Kidney (tissue), 14 donors: ENCODE data around the gene NAP1L5. TPM values are rescaled to one million over a fixed set of nuclear protein-coding genes. Genes with fewer than 3 reads are reported as not detected.

Experiments used
- DNase-seq, 5 donors: peaks; one replicate each; pipeline ENCODE4 v3.0.0-alpha.2; 2013 to 2020
- FAIRE-seq: peaks from 2 replicates; lab custom pipeline; 2012; peaks lifted over from hg19 to GRCh38; lab: Jason Lieb, UNC
- H3K27ac ChIP-seq, 2 donors: one replicate each; pipeline ENCODE4 v1.7.0; 2013; ENCODE audit warnings: low read depth in 2 of 2, low read length in 2 of 2, inconsistent platforms in 1 of 2
- H3K27me3 ChIP-seq: one replicate; pipeline ENCODE4 v1.7.1; 2013; ENCODE audit warnings: low read length, inconsistent platforms; ENCODE audit not compliant: control insufficient read depth, insufficient read depth
- H3K36me3 ChIP-seq, 3 donors: one replicate each; pipeline versions ENCODE4 v1.7.0 to v1.7.1; 2013; ENCODE audit warnings: low read length in 3 of 3, control low read depth in 1 of 3, inconsistent platforms in 1 of 3; ENCODE audit not compliant: insufficient read depth in 3 of 3, control insufficient read depth in 2 of 3
- H3K4me1 ChIP-seq, 3 donors: one replicate each; pipeline versions ENCODE4 v1.7.0 to v1.7.1; 2013; ENCODE audit warnings: low read length in 3 of 3, inconsistent platforms in 1 of 3, low read depth in 1 of 3; ENCODE audit not compliant: control insufficient read depth in 2 of 3, insufficient read depth in 2 of 3
- H3K4me3 ChIP-seq, 3 donors: one replicate each; pipeline versions ENCODE4 v1.7.0 to v1.8.1; 2013; ENCODE audit warnings: low read length in 3 of 3, control low read depth in 1 of 3, inconsistent platforms in 1 of 3
- H3K9ac ChIP-seq, 3 donors: one replicate each; pipeline versions ENCODE4 v1.7.0 to v1.7.1; 2013; ENCODE audit warnings: low read length in 3 of 3, control low read depth in 1 of 3, inconsistent platforms in 1 of 3
- H3K9me3 ChIP-seq, 3 donors: one replicate each; pipeline versions ENCODE4 v1.7.0 to v1.7.1; 2013; ENCODE audit warnings: low read length in 3 of 3, control low read depth in 1 of 3, inconsistent platforms in 1 of 3; ENCODE audit not compliant: control insufficient read depth in 2 of 3, insufficient read depth in 1 of 3
- intact Hi-C: fragments of 100-400 bp; cut with DNase I; formaldehyde crosslinking; loops from one replicate; pipeline ENCODE4 v1.11.1; 2022
- polyA plus RNA-seq: library from polyadenylated mRNA; stranded (reverse); fragments of 350-450 nt; fragmentation: Illumina TruSeq; extraction: RNeasy Lipid Tissue Mini Kit (QIAGEN cat#74804); gene quantifications from one replicate; pipeline ENCODE4 v1.2.3, GENCODE V29; 2014; ENCODE audit warnings: low read depth, low replicate concordance; ENCODE audit not compliant: insufficient read depth
- total RNA-seq: library from RNA; stranded (reverse); fragmentation: NEBNext Ultra II Directional; extraction: Animal tissue kit (Norgen Biotek cat#: 25700); gene quantifications from one replicate; pipeline ENCODE4 v1.2.1, GENCODE V29; 2021
- TF ChIP-seq, protein P1 (sequence below): IDR thresholded peaks from 3 replicates; pipeline ENCODE4 v1.5.1; 2012; ENCODE audit warnings: mild to moderate bottlenecking, moderate library complexity, borderline replicate concordance; ENCODE audit not compliant: insufficient read depth; ENCODE audit errors: extremely low read depth
- donor health status: control.
- donor health status: control.
- donor health status: control.
- donor health status: control.
- donor health status: control.
- donor health status: DM: yes; HTN: yes; CAD: no.
- donor health status: Normal renal cell carcinoma (clear cell type).

Gene NAP1L5
- total and polyA plus RNA-seq, 2 donors from 2014 or later, result 5.9 to 12.4 TPM

- FAIRE-seq (no peak), DNase-seq (no peak)
- no peaks in the 10 kb centered on the region for H3K27me3 ChIP-seq
- H3K27ac ChIP-seq, result no peak overlapping the region
- peaks cover 6 to 43% (median 28%) of the 10 kb centered on the region in 3 donors for H3K36me3 ChIP-seq
- H3K9me3 ChIP-seq, result no peaks in the 10 kb centered on the region
- no peak overlapping the region for H3K4me3 ChIP-seq
- H3K4me1 ChIP-seq, result peaks cover 0 to 3% (median 0%) of the 10 kb centered on the region in 3 donors
- no peak overlapping the region for H3K9ac ChIP-seq
- TF ChIP-seq, protein P1, sequence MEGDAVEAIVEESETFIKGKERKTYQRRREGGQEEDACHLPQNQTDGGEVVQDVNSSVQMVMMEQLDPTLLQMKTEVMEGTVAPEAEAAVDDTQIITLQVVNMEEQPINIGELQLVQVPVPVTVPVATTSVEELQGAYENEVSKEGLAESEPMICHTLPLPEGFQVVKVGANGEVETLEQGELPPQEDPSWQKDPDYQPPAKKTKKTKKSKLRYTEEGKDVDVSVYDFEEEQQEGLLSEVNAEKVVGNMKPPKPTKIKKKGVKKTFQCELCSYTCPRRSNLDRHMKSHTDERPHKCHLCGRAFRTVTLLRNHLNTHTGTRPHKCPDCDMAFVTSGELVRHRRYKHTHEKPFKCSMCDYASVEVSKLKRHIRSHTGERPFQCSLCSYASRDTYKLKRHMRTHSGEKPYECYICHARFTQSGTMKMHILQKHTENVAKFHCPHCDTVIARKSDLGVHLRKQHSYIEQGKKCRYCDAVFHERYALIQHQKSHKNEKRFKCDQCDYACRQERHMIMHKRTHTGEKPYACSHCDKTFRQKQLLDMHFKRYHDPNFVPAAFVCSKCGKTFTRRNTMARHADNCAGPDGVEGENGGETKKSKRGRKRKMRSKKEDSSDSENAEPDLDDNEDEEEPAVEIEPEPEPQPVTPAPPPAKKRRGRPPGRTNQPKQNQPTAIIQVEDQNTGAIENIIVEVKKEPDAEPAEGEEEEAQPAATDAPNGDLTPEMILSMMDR, result no peak
- intact Hi-C loops, result no loop called here
These were observed 33.2 kb upstream of the NAP1L5 start for GRCh38 chr4:88730811-88731210.

DNA sequence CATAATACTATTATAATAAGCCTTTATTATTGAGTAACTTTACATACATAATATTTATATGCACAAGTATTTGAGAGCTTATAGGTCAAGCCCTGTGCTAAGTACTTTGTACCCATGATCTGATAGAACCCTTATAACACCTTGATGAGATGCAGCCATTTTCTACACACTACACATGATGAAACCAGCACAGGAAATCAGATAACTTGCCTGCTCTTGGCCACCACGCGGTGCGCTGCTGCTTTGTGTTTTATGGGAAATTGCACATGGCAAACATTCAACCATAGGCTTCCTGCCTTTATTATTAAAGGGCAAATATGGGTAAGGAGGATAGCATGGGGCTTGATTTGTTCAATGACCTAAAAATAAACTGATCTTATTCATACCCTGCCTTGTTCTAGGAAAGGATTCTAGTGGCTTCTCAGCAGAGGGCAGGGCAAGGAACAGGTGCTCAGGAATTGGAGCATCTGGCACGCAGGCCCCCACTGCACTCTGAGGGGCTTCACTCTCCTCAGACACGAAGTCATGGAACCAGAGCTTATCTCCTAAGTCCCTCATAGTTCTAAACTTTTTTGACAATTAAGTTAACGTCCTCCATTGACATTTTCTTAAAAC, 31.6 kb upstream of the NAP1L5 start:
- no peak for DNase-seq
- H3K9me3 ChIP-seq, result no peaks in the 10 kb centered on the region
- H3K4me1 ChIP-seq, result no peaks in the 10 kb centered on the region
- no peak overlapping the region for H3K9ac ChIP-seq
- peaks cover 4 to 46% (median 26%) of the 10 kb centered on the region in 3 donors for H3K36me3 ChIP-seq
- intact Hi-C loops, result no loop called here
- H3K27ac ChIP-seq, result no peak overlapping the region
- FAIRE-seq, result no peak
- no peak overlapping the region for H3K4me3 ChIP-seq
- no peaks in the 10 kb centered on the region for H3K27me3 ChIP-seq
- TF ChIP-seq, protein P1, result no peak

DNA sequence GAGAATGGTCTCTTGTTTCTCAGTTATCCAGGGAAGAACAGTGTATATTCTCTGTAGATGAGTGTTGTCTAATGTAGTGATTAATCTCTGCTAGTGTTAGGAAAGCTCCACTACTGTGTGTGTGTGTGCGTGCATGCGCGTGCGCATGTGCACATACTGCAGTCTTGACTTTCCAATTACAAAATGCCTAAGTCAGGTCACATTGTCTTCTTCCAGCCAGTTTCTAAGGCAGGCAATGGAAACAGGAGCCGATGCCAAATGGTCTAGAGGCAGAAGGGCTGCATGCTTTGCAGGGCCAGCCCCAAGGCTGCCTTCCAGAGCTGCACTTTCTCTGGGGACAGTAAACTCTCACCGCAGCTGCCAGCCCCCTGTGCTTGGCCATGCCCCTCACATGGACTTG, 30.5 kb upstream of the NAP1L5 start:
- no peak for FAIRE-seq
- Histone ChIP-seq H3K27ac (no peak overlapping the region), H3K36me3 (peaks cover 4 to 46% (median 30%) of the 10 kb centered on the region in 3 donors)

More for the DNA sequence above, 30.5 kb upstream of the NAP1L5 start:
- Histone ChIP-seq H3K4me1 (no peaks in the 10 kb centered on the region), H3K9me3 (no peaks in the 10 kb centered on the region), H3K9ac (no peak overlapping the region), H3K4me3 (no peak overlapping the region), H3K27me3 (no peaks in the 10 kb centered on the region)
- DNase-seq, result no peak
- intact Hi-C loops, result no loop called here
- TF ChIP-seq, protein P1, result no peak
